HG03060 (cell line): ENCODE results near the gene TRIM68.

Experiments used
- ATAC-seq: cut with Tn5 transposase; IDR thresholded peaks from one replicate; pipeline ENCODE4 v1.9.1; 2021; ENCODE audit warnings: low read depth, moderate number of reproducible peaks; ENCODE audit not compliant: unreplicated experiment

Gene TRIM68

DNA sequence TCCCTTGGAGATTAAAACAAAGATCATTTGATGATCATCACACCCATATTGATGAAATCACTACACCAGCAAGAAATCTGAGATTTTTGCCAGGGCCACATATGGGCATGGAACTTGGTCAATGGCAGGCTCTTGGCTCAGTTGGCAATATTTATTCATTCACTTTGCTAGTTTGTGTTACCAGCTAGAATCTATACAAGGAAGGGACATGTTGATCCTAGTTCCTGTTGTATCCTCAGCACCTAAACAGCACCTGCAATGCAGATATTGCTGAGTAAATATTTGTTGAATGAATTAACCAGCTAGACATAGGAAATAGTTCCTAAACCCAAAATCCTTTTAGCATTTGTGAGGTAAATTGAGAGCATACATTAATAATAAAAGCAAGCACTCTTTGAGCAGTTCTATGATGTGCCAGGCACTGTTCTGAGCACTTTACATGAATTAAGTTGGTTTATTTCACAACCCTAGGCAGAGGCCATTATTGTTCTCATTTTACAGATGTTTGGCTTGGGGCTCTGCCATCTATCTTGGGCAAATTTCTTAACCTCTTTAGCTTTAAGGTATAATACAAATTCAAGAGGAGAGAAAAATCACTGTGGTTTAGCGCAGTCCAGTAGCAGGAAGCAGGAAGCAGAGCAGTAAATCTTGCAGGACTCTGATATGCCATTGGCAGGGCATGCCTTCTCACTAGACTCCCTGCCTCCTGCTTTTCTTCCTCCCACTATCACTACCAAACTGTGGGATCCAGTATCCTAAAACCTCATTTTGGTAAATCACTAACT is 1.6 kb downstream of the TRIM68 start:
- no peak for ATAC-seq

- no peak for ATAC-seq
Measured at GRCh38 chr11:4605057-4605456, 3.0 kb downstream of the TRIM68 start.

DNA sequence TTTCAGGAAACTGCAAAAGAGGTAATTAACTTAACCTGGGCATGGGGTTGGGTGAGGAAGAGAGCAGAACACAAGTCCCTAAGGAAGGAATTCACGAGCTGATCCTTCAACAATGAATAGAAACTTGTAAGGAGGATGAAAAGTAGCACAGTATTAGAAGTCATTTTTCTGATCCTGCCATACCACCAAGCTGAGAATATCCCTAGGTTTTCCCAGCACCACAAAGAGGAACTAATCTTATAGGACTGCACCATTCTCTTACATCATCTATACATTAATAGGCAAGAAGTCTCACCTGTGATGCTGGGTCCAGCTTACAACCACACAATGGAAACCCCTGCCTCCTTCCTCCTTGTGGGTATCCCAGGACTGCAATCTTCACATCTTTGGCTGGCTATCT is 14.3 kb downstream of the TRIM68 start, which contains the start of gene OR52I1:
Gene OR52I1 (plus strand): TSS at position 301 of the 400 bp plus-strand sequence. CDS start 0 bp downstream, at position 301.
- no peak for ATAC-seq

DNA sequence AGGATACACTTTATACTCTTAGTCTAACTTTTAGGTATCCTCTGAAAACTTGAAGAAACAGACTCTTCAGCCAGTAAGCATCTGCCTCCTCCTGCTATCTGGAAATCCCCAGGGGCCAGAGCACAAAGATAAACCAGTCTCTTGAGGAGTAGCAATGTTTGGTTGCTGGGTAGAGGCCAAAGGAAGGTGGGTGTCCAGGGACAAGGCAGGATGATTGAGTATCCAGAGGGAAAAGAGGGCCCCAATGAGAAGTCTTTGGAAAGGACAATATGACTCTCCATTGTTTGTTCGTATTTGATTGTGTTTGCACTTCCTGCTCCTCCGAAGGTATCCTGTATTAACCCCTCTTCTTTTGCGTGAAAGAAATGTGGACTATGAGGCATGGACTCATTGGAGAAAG is 19.0 kb downstream of the TRIM68 start:
- no peak for ATAC-seq

GRCh38 chr11:4581443-4581842 is 26.6 kb downstream of the TRIM68 start, which contains the start of gene OR52I2:
TSS of gene OR52I2 (plus strand) at chr11:4581743.
- ATAC-seq, result no peak

DNA sequence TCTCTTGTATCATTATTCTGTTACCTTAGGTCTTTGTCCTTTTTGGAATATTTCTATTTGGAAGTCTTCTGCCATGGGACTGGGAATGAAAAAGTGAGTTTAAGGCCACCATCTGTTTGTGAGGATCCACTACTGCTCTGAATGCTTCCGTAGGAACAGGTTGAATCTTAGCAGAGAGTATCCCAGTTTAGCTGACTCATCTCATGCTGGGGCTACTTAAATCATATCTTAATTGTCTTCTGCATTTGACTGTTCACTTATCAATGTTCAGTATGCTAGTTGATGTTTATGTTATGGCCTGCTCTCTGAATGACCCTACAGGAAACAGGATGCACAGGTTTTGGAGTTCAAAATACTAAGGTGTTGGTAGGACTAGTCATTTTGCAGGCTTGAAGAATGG is 27.9 kb downstream of the TRIM68 start:
- no peak for ATAC-seq

GRCh38 chr11:4578624-4579023 is 29.4 kb downstream of the TRIM68 start:
- ATAC-seq, result no peak

DNA sequence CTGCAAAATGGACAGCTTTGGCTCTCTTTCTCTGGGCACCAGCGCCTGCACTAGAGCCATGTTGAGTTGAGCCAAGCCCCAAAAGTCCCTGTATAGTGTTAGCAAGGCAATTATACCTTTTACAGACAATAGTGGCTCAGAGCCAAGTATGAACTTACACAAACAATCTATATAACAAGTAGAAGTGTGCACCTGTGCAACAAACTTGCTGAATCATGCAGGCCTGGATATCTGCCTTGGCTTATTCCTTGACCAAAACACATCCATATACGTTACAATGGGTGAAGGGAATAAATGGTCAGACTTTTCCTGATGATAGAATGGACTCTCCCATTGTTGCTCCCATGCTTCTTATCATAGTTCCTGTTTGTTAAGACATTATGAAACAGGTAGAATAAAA is 30.3 kb downstream of the TRIM68 start:
- no peak for ATAC-seq

DNA sequence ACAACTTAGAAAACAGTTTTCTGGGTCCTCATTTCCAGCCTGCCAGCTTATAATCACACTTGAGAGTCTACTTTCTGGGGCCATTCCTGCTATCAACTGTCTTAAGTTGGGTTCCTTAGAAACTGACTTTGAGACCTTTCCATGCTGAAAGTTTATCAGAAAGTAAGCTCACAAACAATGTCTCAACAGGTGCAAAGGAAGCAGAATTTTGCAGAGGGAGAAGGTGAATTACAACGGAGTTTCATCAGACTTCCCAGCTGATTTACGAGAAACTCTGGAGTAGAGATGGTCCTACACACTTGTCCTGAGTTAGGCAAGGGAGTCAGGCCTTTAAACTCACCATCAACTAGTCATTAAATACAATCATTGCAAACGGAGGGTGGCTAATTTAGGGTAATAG is 31.2 kb downstream of the TRIM68 start:
- ATAC-seq, result no peak

DNA sequence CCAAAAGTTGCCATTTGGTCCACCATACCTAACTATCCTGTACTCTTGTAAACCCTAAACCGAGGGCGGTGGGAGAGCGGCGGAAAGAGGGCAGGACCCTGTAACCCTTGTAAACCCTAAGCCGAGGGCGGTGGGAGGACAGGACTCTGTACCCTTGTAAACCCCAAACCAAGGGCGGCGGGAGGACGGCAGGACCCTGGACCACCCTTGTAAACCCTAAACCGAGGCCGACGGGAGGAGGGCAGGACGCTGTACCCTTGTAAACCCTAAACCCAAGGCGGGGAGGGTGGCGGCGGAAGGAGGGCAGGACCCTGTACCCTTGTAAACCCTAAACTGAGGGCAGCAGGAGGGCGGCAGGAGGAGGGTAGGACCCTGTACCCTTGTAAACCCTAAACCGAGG is 39.0 kb downstream of the TRIM68 start:
- ATAC-seq, result no peak

DNA sequence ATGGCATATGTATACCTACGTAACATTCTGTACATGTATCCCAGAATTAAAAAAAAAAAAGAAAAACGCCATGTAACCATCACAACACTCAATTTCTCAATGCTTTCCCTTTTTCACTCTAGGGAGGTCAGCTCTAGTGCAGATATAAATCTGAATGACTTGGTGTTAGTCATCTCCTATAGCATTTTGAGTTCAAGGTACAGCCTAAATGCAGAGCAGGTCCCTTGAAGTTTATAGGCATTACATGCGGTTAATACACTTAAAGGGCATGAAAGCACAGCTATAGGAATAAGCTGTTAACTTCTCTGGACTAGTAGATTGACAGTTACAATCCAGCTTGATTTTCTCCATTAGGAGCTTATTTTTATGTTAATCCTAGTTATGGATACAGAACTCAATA is 42.7 kb downstream of the TRIM68 start:
- ATAC-seq, result no peak

DNA sequence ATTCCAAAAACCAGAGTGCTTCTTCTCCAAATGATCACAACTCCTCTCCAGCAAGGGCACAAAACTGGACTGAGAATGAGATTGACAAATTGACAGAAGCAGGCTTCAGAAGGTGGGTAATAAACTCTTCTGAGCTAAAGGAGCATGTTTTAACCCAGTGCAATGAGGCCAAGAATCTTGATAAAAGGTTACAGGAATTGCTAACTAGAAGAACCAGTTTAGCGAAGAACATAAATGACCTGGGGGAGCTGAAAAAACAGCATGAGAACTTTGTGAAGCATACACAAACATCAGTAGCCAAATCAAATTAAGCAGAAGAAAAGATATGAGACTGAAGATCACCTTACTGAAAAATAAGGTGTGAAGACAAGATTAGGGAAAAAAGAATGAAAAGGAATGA is 47.6 kb downstream of the TRIM68 start:
- ATAC-seq, result no peak

DNA sequence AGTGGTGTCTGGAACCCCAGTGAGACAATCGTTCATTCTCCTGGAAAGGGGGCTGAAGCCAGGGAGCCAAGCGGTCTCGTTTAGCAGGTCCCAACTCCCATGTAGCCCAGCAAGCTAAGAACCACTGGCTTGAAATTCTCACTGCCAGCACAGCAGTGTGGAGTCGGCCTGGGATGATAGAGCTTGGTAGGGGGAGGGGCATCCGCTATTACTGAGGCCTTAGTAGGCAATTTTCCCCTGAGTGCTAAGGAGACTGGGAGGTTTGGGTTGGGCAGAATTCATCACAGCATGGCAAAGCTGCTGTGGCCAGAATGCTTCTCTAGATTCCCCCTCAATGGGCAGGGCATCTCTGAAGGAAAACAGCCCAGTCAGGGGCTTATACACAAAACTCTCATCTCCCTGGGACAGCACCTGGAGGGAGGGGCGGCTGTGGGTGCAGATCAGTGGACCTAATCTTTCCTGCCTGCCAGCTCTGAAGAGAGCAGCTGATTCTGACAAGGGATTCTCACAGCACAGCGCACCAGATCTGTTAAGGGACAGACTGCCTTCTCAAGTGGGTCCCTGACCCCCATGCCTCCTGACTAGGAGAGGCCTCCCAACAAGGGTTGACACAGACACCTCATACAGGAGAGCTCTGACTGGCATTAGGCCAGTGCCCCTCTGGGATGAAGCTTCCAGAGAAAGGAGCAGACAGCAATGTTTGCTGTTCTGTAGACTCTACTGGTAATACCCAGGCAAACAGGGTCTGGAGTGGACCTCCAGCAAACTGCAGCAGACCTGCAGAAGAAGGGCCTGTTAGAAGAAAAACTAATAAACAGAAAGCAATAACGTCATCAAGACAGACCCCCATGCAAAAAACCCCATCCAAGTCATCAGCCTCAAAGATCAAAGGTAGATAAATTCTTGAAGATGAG is 48.2 kb downstream of the TRIM68 start:
- ATAC-seq, result no peak

DNA sequence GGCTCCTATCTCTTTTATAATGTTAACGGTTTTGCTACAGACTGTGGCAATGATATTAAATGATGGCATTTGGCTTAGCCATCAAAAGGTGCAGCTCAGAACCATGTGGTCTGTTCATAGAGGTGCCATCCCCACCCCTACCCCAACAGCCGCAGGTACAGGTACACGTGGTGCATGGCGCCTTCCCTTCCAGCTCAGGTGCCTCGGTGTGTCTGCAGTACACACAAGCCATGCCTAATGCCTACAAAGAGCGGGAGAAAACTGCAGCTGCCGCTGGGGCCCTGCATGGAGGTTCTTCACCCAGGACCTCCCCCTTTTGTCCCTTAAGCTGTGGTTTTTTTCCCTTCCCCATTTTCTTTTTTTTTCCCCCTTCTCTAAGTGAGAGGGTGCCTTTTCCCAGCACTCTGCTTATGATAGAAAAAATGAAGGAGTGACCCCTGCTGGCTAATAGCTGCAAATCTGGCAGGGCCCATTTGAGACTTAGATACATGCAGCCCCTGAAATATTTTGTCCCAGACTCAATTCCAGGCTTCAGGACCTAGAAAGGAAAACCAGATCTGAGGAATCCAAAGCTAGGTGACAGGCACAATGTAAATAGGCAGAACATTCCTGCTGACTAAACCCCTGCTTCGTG is 56.6 kb downstream of the TRIM68 start:
- no peak for ATAC-seq
